Right renal cortex interstitium (tissue), 3 donors: ENCODE results near the gene CYP27A1. TPM values are rescaled to one million over a fixed set of nuclear protein-coding genes. Genes with fewer than 3 reads are reported as not detected.
"Not testable (repeated sequence)": the region's sequence is repeated elsewhere in the genome, so short reads cannot be mapped to it uniquely, and the experiment has no call there.

ENCODE experiments used
- DNase-seq, 3 donors: peaks; one replicate each; pipeline ENCODE4 v3.0.0-alpha.2; 2013; ENCODE audit warnings: low read depth in 3 of 3, low spot score in 2 of 3
- polyA plus RNA-seq, 3 donors: library from polyadenylated mRNA; unstranded; fragments of 120-200 nt; gene quantifications; one replicate each; pipeline ENCODE4 v1.2.1, GENCODE V29; 2013; ENCODE audit not compliant: insufficient read length in 3 of 3

CYP27A1 gene
- polyA plus RNA-seq, 3 donors: 47.8 to 59.3 (median 57.3) TPM

DNA sequence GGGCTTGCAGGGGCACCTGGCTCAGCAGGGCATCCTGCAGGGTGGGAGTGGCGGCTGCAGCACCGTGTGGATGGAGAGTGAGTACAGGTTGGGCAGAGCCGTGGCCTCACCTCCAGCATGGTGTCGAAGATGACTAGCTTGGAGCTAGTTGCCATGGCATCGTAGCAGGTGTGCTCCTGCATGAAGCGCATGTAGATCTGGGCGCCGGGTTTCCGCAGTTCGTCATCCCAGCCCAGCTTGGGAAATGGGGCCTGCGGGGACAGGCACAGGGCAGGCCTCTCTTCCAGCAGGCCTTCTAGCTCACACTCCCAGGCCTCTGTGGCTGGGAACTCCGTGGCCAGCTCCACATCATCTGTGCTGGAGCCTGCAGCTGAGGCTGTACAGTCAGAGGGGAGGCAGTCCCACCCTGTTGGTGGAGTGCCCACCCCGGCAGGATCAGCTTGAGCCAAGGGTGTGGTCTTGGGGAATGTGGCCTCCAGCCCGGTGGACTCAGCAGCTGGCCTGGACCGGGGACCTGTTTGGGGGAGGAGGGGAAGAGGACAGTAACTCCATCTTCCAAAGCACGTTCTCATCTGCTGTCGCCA, 48.0 kb downstream of the CYP27A1 start:
- DNase-seq: no peak

- DNase-seq: no peak
These were observed 48.8 kb downstream of the CYP27A1 start for GRCh38 chr2:218830526-218831306.

DNA sequence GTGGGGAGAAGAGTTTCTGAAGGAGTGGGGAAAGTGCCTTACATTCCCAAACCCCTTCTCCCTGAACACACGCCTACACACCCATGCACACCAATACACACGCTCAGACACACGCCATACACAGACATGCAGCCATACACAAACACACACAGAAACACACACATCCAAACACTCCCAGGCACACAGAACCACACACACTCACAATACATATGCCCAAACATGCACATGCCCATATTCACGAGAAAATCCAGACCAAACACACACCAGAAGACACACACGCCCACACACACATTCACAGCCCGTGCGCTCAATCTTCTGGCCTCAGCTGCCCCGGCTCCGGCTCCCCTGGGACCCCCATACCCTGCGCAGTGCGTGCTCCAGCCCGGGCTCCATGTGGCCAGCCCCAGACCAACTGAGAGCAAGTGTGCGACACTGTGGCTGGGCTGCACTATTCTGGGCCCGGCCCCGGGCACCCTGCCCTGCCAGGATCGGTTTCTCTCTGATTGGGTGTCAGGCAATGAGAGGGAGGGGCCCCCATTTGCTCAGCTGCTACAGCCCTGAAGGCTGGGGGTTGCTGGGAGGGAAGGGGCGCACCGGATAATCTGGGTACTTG, 49.5 kb downstream of the CYP27A1 start, which contains the start of gene PRKAG3:
Gene PRKAG3 (minus strand): TSS at position 426 of the 613 bp plus-strand sequence.
- DNase-seq: no peak

DNA sequence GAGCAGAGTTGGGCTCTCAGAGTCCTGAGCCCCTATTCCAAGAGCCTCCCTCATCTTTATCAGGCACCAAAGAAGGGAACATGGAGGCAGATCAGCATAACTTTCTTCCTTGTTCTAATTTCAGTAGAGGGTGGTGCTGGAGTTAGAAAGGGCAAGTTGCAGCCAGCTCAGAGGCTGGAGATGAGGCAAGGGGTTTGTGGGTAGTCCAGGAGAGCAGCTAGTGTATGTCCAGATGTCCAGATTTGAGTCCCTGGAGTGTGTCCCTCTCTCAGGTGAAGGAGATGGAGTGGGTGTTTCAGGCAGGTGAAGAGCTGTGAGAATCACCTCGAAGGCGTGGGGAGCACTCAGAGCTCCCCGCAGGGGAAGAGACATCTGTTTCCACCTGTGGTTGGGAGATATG, 50.1 kb downstream of the CYP27A1 start:
- no peak for DNase-seq

DNA sequence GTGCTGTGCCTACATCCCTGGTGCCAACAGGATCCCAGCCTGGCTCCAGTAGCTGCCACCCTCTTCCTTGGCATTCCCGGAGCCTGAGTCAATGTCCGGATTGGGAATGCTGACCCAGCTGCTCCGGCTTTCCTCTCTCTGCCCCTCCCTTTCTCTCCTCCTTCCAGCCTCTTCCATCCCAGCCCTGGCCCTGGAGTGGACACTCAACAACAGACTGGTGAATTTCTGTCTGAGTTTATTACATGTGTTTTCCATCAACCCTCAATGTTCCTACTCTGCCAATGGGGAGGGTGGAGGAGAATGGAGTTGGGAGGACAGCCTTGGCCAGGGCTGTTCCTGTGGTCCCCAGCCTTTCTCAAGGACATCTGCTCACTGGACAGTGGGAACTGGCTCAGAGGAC, 50.6 kb downstream of the CYP27A1 start:
- DNase-seq: no peak

DNA sequence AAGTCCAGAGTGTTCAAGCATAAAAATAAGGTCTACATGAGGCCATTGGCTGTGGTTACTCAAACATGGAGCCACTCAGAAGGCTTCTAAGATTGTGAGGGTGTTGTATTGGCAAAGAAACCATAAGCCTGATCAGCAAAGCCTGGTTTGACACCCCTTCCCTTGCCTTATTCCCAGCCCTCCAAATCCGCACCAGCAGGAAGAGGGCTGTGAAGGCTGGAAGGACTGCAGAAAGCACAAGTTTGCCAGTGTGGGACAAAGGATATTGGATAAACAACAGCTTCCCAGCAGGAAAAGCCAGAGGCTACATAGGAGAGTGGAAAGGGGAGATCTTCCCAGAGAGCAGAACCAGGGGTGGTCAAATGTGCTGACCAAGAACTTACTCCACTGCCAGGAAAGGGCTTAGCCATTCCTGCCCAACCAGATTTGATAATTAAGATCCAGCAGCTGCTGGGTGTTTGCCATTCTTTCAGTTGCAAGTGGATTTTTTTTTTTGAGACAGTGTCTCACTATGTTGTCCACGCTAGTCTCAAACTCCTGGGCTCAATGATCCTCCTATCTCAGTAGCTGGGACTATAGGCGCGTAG, 51.2 kb downstream of the CYP27A1 start:
- no peak for DNase-seq

- no peak for DNase-seq
These were observed 52.7 kb downstream of the CYP27A1 start for GRCh38 chr2:218834685-218835084.

GRCh38 chr2:218837495-218837894, 55.5 kb downstream of the CYP27A1 start:
- DNase-seq: no peak

GRCh38 chr2:218839430-218839829, 57.5 kb downstream of the CYP27A1 start:
- DNase-seq: no peak

DNA sequence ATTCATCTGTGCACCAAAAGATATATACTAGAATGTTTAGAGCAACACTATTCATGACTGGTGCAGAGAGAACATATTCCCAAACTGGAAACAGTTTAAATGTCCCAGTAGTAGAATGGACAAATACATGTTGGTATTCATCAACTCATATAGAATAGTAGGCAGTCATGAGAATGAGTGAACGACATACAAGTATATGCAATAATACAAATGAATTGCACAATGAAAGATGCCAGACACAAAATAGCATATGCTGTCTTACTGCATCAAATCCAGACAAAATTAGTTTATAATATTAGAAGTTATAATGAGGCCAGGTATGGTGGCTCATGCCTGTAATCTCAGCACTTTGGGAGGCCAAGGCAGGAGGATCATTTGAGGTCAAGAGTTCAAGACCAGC, 57.9 kb downstream of the CYP27A1 start:
- no peak for DNase-seq

GRCh38 chr2:218844334-218844733, 62.4 kb downstream of the CYP27A1 start:
- not testable (repeated sequence) for DNase-seq

GRCh38 chr2:218846963-218847362, 65.0 kb downstream of the CYP27A1 start:
- not testable (repeated sequence) for DNase-seq

- no peak for DNase-seq
These were observed 67.8 kb downstream of the CYP27A1 start for GRCh38 chr2:218849721-218850120.

DNA sequence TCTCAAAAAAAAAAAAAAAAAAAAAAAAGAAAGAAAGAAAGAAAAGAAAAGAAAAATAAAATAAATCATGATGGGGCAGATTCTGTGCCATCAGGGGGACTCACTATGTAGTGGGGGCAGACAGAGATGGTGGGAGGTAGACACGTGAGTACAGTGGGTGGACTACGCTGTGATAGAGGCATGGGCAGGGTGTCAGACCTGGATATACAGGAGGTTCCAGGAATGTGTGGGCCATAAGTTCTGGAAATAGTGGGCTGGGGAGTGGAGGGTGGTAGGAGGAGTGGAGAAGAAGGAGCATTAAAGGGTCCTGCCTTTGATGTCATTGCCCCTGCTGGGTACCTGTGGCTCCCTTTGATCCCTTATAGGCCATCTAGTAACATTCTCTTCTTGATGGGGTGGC, 68.8 kb downstream of the CYP27A1 start:
- no peak for DNase-seq

- no peak for DNase-seq
These were observed 69.3 kb downstream of the CYP27A1 start for GRCh38 chr2:218851286-218851685.

DNA sequence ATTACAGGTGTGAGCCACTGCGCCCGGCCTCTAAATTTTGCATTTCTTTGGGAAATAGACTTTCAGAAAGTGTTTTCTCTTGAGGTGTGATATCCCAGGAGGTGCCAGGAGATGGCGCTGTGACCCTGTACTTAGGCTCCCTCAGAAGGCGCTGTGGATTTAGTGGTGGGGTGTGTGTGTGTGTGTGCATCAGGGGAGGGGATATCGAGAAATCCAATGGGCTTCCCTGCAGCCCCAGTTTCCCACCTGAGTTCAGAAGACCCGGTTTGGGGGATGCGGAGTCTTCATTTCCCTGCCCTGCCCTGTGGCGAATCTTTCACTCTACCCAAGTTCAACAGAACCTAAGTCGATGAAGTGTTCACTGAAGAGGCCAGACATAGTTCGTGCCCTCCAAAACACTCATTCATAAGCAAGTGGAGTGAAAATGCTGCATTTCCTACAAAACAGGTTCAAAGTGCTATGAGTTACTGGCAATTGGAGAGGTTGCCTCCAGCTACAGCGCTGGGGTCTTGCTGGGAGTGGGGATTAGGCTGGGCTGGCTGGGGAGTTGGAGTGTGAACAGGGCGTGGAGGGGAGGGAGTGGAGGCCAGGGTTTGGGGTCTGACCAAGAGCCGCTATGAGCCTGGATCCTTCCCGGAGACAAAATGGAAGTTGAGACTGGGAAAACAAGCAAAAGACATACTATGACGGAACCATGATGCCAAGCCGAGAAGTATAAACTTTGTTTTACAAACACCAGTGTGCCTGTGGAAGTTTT, 71.1 kb downstream of the CYP27A1 start:
- DNase-seq: no peak

DNA sequence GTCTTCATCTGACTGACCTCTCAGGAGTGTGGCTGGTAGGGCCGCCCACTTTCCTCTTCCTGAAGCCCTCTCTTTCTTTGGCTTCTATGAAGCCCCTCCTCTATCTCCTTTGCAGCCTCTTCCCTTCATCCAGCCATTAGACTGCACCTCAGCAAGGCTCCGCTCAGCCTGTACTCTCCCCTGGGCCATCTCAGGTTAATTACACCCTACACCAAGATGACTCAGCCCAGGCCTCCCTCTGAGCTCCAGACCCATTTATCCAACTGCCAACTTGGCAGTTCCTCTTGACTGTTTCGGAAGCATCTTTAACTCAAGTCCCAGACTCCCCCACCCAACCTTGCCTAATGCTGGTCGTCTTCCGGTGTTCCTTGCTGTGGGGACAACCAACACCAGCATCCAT, 71.8 kb downstream of the CYP27A1 start:
- DNase-seq: no peak

GRCh38 chr2:218854860-218855259, 72.9 kb downstream of the CYP27A1 start:
- DNase-seq: no peak

DNA sequence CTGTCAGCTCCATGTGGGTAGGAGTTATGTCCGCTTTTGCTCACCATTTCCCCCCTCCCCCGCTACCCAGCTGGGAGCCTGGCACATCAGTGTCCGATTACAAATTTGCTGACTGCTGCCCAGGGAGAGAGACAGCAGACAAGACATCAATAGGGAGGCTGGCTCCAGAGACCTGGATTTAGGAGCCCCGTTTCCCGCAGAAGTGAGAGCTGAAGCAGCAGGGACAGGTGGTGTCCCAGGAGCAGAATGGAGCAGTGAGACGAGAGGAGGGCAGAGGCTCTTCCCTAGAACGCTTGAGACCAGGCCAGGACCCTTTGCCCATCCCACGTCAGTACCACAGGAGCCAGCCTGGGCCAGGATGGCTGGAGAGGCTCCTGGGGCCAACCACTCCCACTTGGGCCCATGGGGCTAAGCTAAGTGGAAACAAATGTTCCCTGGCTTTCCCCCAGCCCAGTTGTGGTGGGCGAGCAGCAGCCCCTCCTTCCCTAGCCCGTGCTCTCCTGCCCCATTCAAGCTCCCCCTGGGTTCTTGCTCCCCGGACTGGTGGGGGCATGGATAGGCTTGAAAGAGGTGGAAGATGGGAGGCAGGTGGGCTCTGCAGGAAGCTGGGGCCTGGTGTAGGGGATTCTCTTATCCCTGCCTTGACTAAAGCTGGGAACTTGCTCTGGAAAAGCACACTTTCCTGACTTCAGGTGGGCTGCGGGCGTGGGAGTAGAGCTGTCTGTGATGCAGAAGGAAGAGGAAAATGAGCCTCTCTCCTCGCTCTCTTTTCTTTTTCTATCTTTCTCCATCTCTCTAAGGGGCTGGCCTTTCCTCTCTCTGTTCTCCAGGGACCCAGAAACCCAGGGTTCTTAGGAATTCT, 73.6 kb downstream of the CYP27A1 start:
- no peak for DNase-seq
